H1 (cell line): ENCODE results near the gene CCER1. TPM values are rescaled to one million over a fixed set of nuclear protein-coding genes. Genes with fewer than 3 reads are reported as not detected.

ENCODE experiments used
- CTCF ChIA-PET: fragments of 300-600 bp; sonication (Branson Sonifier 250); formaldehyde crosslinking; loops from one replicate; lab custom pipeline; 2021; ENCODE audit not compliant: partially characterized antibody; lab: Charles Lee
- POLR2A ChIA-PET: fragments of 300-600 bp; sonication (Branson Sonifier 250); formaldehyde crosslinking; loops from one replicate; lab custom pipeline; 2021; ENCODE audit warnings: inconsistent platforms; ENCODE audit not compliant: partially characterized antibody; lab: Charles Lee
- DNase-seq, 2 experiments: peaks; one replicate each; pipeline versions ENCODE4 v3.0.0 to v3.0.0-alpha.2; 2010 to 2022; ENCODE audit warnings: low spot score in 2 of 2, low read depth in 1 of 2, mixed read lengths in 1 of 2
- FAIRE-seq: peaks from 2 replicates; lab custom pipeline; 2011; peaks lifted over from hg19 to GRCh38; lab: Jason Lieb, UNC
- H2AFZ ChIP-seq: 2 replicates; pipeline ENCODE4 v1.8.1; 2012; ENCODE audit warnings: low read length, inconsistent platforms
- H2AK5ac ChIP-seq: 2 replicates; pipeline ENCODE4 v1.6.1; 2013; ENCODE audit warnings: low read depth, low read length
- H2BK120ac ChIP-seq: replicated peaks from 2 replicates; pipeline ENCODE3; 2013; ENCODE audit warnings: low read depth, low read length, inconsistent platforms
- H2BK12ac ChIP-seq: 2 replicates; pipeline ENCODE4 v1.6.1; 2013; ENCODE audit warnings: low read depth, low read length
- H2BK15ac ChIP-seq: 2 replicates; pipeline ENCODE4 v1.6.1; 2013; ENCODE audit warnings: low read length
- H2BK20ac ChIP-seq: 2 replicates; pipeline ENCODE4 v1.6.1; 2013; ENCODE audit warnings: low read length
- H2BK5ac ChIP-seq: 2 replicates; pipeline ENCODE4 v1.6.1; 2013; ENCODE audit warnings: low read depth, low read length
- H3K14ac ChIP-seq: 2 replicates; pipeline ENCODE4 v1.6.1; 2013; ENCODE audit warnings: inconsistent platforms; ENCODE audit not compliant: insufficient read length
- H3K18ac ChIP-seq: 2 replicates; pipeline ENCODE4 v1.6.1; 2013; ENCODE audit warnings: low read length; ENCODE audit errors: extremely low read depth
- H3K23ac ChIP-seq: 2 replicates; pipeline ENCODE4 v1.6.1; 2013; ENCODE audit warnings: inconsistent platforms; ENCODE audit not compliant: insufficient read length
- H3K23me2 ChIP-seq: 2 replicates; pipeline ENCODE4 v1.6.1; 2013; ENCODE audit warnings: low read depth, low read length
- H3K27ac ChIP-seq: 2 replicates; pipeline ENCODE4 v1.6.1; 2011; ENCODE audit warnings: low read depth, low read length, inconsistent platforms
- H3K27me3 ChIP-seq, 4 experiments: replicated peaks in 1 of 4; 1 replicate in 1 of 4; 2 replicates in 3 of 4; pipeline versions ENCODE4 v1.6.1 to v1.8.1; 2011 to 2013; ENCODE audit warnings: low read length in 3 of 4, mild to moderate bottlenecking in 3 of 4, inconsistent platforms in 2 of 4, mixed read lengths in 2 of 4, moderate library complexity in 1 of 4; ENCODE audit not compliant: control insufficient read depth in 3 of 4, insufficient read depth in 3 of 4; ENCODE audit errors: extremely low read depth in 1 of 4
- H3K36me3 ChIP-seq, 4 experiments: 2 replicates each; pipeline versions ENCODE4 v1.6.1 to v1.8.1; 2011 to 2013; ENCODE audit warnings: mild to moderate bottlenecking in 4 of 4, low read length in 3 of 4, moderate library complexity in 2 of 4, control low read depth in 1 of 4, inconsistent platforms in 1 of 4; ENCODE audit not compliant: insufficient read depth in 4 of 4, control insufficient read depth in 2 of 4
- H3K4ac ChIP-seq: replicated peaks from 2 replicates; pipeline ENCODE3; 2013; ENCODE audit warnings: low read length, low read depth, mixed read lengths, inconsistent platforms; ENCODE audit not compliant: insufficient read length
- H3K4me1 ChIP-seq, 4 experiments: replicated peaks in 1 of 4; 1 replicate in 1 of 4; 2 replicates in 3 of 4; pipeline versions ENCODE4 v1.6.1 to v1.8.1; 2011 to 2013; ENCODE audit warnings: low read length in 3 of 4, inconsistent platforms in 2 of 4, mixed read lengths in 1 of 4; ENCODE audit not compliant: insufficient read depth in 4 of 4, control insufficient read depth in 3 of 4
- H3K4me2 ChIP-seq, 2 experiments: 2 replicates each; pipeline versions ENCODE4 v1.6.1 to v1.8.1; 2011 to 2013; ENCODE audit warnings: low read depth in 2 of 2, low read length in 2 of 2, control low read depth in 1 of 2, inconsistent platforms in 1 of 2, mild to moderate bottlenecking in 1 of 2; ENCODE audit not compliant: insufficient read depth in 1 of 2
- H3K4me3 ChIP-seq, 4 experiments: fragments of 200-600, 300-600 bp in 1 of 4; sonication (generic), shearing (Covaris generic), sonication (Bioruptor Twin) in 1 of 4; 2 replicates each; pipeline versions ENCODE4 v1.5.1 to v1.8.1; 2011 to 2016; ENCODE audit warnings: low read length in 4 of 4, low read depth in 3 of 4, control low read depth in 2 of 4, inconsistent platforms in 2 of 4, mild to moderate bottlenecking in 2 of 4, mixed read lengths in 1 of 4, moderate library complexity in 1 of 4; ENCODE audit not compliant: insufficient read depth in 2 of 4; ENCODE audit errors: extremely low read depth in 1 of 4
- H3K56ac ChIP-seq: replicated peaks from 2 replicates; pipeline ENCODE3; 2013; ENCODE audit warnings: low read depth, mild to moderate bottlenecking, mixed read lengths, low read length, inconsistent platforms; ENCODE audit not compliant: insufficient read length
- H3K79me1 ChIP-seq: 2 replicates; pipeline ENCODE4 v1.6.1; 2013; ENCODE audit warnings: low read depth, low read length, control low read depth
- H3K79me2 ChIP-seq, 2 experiments: 2 replicates each; pipeline versions ENCODE4 v1.6.1 to v1.8.1; 2012 to 2013; ENCODE audit warnings: low read length in 2 of 2, mild to moderate bottlenecking in 2 of 2, inconsistent platforms in 1 of 2; ENCODE audit not compliant: insufficient read depth in 2 of 2, control insufficient read depth in 1 of 2
- H3K9ac ChIP-seq, 4 experiments: replicated peaks in 1 of 4; 1 replicate in 1 of 4; 2 replicates in 3 of 4; pipeline versions ENCODE4 v1.6.1 to v1.8.1; 2011 to 2013; ENCODE audit warnings: low read depth in 3 of 4, low read length in 3 of 4, control low read depth in 2 of 4, mild to moderate bottlenecking in 2 of 4, moderate library complexity in 2 of 4, inconsistent platforms in 1 of 4; ENCODE audit errors: extremely low read depth in 1 of 4
- H3K9me3 ChIP-seq, 2 experiments: 2 replicates each; pipeline versions ENCODE4 v1.6.1 to v1.8.1; 2012 to 2013; ENCODE audit warnings: mild to moderate bottlenecking in 2 of 2, moderate library complexity in 2 of 2, control low read depth in 1 of 2, inconsistent platforms in 1 of 2, low read depth in 1 of 2, low read length in 1 of 2, mixed read lengths in 1 of 2; ENCODE audit not compliant: insufficient read depth in 2 of 2
- H4K20me1 ChIP-seq, 2 experiments: replicated peaks in 1 of 2; 2 replicates each; pipeline versions ENCODE3 to v1.8.1; 2011 to 2013; ENCODE audit warnings: inconsistent platforms in 2 of 2, low read length in 2 of 2, mild to moderate bottlenecking in 1 of 2; ENCODE audit not compliant: insufficient read depth in 2 of 2, control insufficient read depth in 1 of 2
- H4K5ac ChIP-seq: 2 replicates; pipeline ENCODE4 v1.6.1; 2013; ENCODE audit warnings: low read length, low read depth, mixed read lengths, inconsistent platforms; ENCODE audit not compliant: insufficient read length
- H4K8ac ChIP-seq: 2 replicates; pipeline ENCODE4 v1.8.0; 2013; ENCODE audit warnings: mild to moderate bottlenecking, moderate library complexity, low read length, inconsistent platforms; ENCODE audit not compliant: insufficient read depth; ENCODE audit errors: extremely low read depth
- H4K91ac ChIP-seq: replicated peaks from 2 replicates; pipeline ENCODE3; 2013; ENCODE audit warnings: low read length, mixed read lengths, inconsistent platforms; ENCODE audit not compliant: insufficient read length
- BCL11A ChIP-seq, 2 experiments: IDR thresholded peaks; one replicate each; pipeline ENCODE4 v1.6.1; 2011; ENCODE audit warnings: low read depth in 2 of 2, low read length in 2 of 2, mild to moderate bottlenecking in 2 of 2
- CBX5 ChIP-seq: fragments of 300-800, 300-1000 bp; sonication (generic); IDR thresholded peaks from 2 replicates; pipeline ENCODE4 v1.7.1; 2016; ENCODE audit warnings: antibody characterized with exemption, low read length, low read depth
- CBX8 ChIP-seq: fragments of 300-800, 300-1000 bp; sonication (generic); IDR thresholded peaks from 2 replicates; pipeline ENCODE4 v1.7.1; 2016; ENCODE audit warnings: low read depth, low read length, borderline replicate concordance
- EGR1 ChIP-seq: IDR thresholded peaks from 2 replicates; pipeline ENCODE4 v1.6.1; 2011; ENCODE audit warnings: low read depth, low read length, borderline replicate concordance
- KDM4A ChIP-seq: IDR thresholded peaks from one replicate; pipeline ENCODE4 v1.7.1; 2012; ENCODE audit warnings: low read depth, mild to moderate bottlenecking, moderate library complexity, low read length, inconsistent platforms; ENCODE audit not compliant: severe bottlenecking
- RFX5 ChIP-seq: IDR thresholded peaks from 2 replicates; pipeline ENCODE4 v1.6.1; 2011; ENCODE audit warnings: low read depth, low read length, improper control_type of control experiment, borderline replicate concordance
- RNF2 ChIP-seq: fragments of 200-900, 300-1000 bp; sonication (generic); IDR thresholded peaks from 2 replicates; pipeline ENCODE4 v1.7.1; 2016; ENCODE audit warnings: borderline replicate concordance, low read depth, mild to moderate bottlenecking, antibody characterized with exemption, low read length; ENCODE audit not compliant: poor library complexity, severe bottlenecking; ENCODE audit errors: missing control alignments
- SIX5 ChIP-seq: IDR thresholded peaks from 2 replicates; pipeline ENCODE4 v1.6.1; 2011; ENCODE audit warnings: mild to moderate bottlenecking, low read depth, low read length
- USF2 ChIP-seq: IDR thresholded peaks from 2 replicates; pipeline ENCODE4 v1.6.1; 2011; ENCODE audit warnings: low read length, improper control_type of control experiment
- WGBS, 2 experiments: shearing (Covaris generic) in 1 of 2; methylation state at CpG; one replicate each; pipeline versions ENCODE4 v1.1.6 to v1.1.7; 2013 to 2015; ENCODE audit warnings: low lambda C conversion rate in 2 of 2, mixed read lengths in 2 of 2, inconsistent platforms in 1 of 2, low coverage in 1 of 2, missing lambda C conversion rate in 1 of 2; ENCODE audit not compliant: insufficient replicate concordance in 2 of 2, insufficient coverage in 1 of 2, insufficient read length in 1 of 2; ENCODE audit errors: extremely low coverage in 1 of 2, missing lambda C conversion rate in 1 of 2; 5-methylcytosine and 5-hydroxymethylcytosine counted together
- polyA plus RNA-seq, 7 experiments: library from polyadenylated mRNA; depleted of rRNA in 3 of 7; stranded (reverse) in 5 of 7; unstranded in 2 of 7; fragments of >200 nt in 5 of 7; fragments of 200-250 nt in 2 of 7; gene quantifications; 1 replicate in 5 of 7; 2 replicates in 1 of 7; 4 replicates in 1 of 7; pipeline versions ENCODE4 v1.2.1 to v1.2.3, GENCODE V29; 2011 to 2013; ENCODE audit warnings: missing spikeins in 2 of 7, mixed read lengths in 2 of 7
- total RNA-seq: library from RNA; stranded (reverse); fragmentation: NEBNext Ultra II Directional; extraction: Animal tissue kit (Norgen Biotek cat#: 25700); gene quantifications from 2 replicates; pipeline ENCODE4 v1.2.1, GENCODE V29; 2021

The CCER1 gene
- total and polyA plus RNA-seq, 2 of the 8 experiments (the other 6 are each of a cell fraction or from before 2014, with no cell fraction given), result not detected

GRCh38 chr12:90995010-90995409 is 40.0 kb upstream of the CCER1 start:
- no peaks in the 10 kb centered on the region for H3K36me3 ChIP-seq
- no peak overlapping the region for H3K9ac ChIP-seq
- no peak overlapping the region for H2BK15ac ChIP-seq
- no peaks in the 10 kb centered on the region for H3K23me2 ChIP-seq
- no peak overlapping the region for H2AK5ac ChIP-seq
- no peak overlapping the region for H4K8ac ChIP-seq
- no peak overlapping the region for H3K18ac ChIP-seq
- 89% methylated on average over 2 of the region's 2 CpGs; no CpG with 5 or more reads in 1 of the 2 experiments for WGBS, 2 experiments
- FAIRE-seq, result no peak
- H3K9me3 ChIP-seq, result peaks cover 4 to 9% of the 10 kb centered on the region in 2 experiments
- H4K91ac ChIP-seq, result no peak overlapping the region
- H3K27me3 ChIP-seq, result no peaks in the 10 kb centered on the region
- H3K4ac ChIP-seq, result no peak overlapping the region
- no peak overlapping the region for H3K4me3 ChIP-seq
- H2BK5ac ChIP-seq, result no peak overlapping the region
- no peak overlapping the region for H3K23ac ChIP-seq
- POLR2A ChIA-PET, result no interaction called here
- no peaks in the 10 kb centered on the region for H3K79me1 ChIP-seq
- H2BK20ac ChIP-seq, result no peak overlapping the region
- no peak for DNase-seq
- H3K4me2 ChIP-seq, result no peak overlapping the region
- H2AFZ ChIP-seq, result no peak overlapping the region
- H3K56ac ChIP-seq, result no peak overlapping the region
- no peak overlapping the region for H3K14ac ChIP-seq
- no peaks in the 10 kb centered on the region for H4K20me1 ChIP-seq
- H3K27ac ChIP-seq, result no peak overlapping the region
- no peaks in the 10 kb centered on the region for H3K79me2 ChIP-seq
- no peak overlapping the region for H2BK120ac ChIP-seq
- no peak overlapping the region for H2BK12ac ChIP-seq
- no peak overlapping the region for H4K5ac ChIP-seq
- CTCF ChIA-PET, result no interaction called here
- no peaks in the 10 kb centered on the region for H3K4me1 ChIP-seq
- TF ChIP-seq CBX8, result no peak
- no peak for TF ChIP-seq SIX5
- no peak for TF ChIP-seq RFX5
- no peak for TF ChIP-seq RNF2
- TF ChIP-seq CBX5, result no peak
- no peak for TF ChIP-seq KDM4A
- no peak for TF ChIP-seq BCL11A (IDR thresholded peaks at IDR 0.05; ENCODE audit: low read depth in 2 of 2, low read length in 2 of 2)
- no peak for TF ChIP-seq USF2
- TF ChIP-seq EGR1, result no peak
